GM23248 (cell line): ENCODE results near the gene PDE6D. TPM values are rescaled to one million over a fixed set of nuclear protein-coding genes. Genes with fewer than 3 reads are reported as not detected.

Experiments used
- DNase-seq: peaks from one replicate; pipeline ENCODE4 v3.0.0-alpha.2; 2015
- H2AFZ ChIP-seq: fragments of 200-600 bp; sonication (generic); 2 replicates; pipeline ENCODE4 v1.6.1; 2016; ENCODE audit warnings: antibody characterized with exemption
- H3F3A ChIP-seq: fragments of 200-600 bp; sonication (generic); 2 replicates; pipeline ENCODE4 v1.6.1; 2016; ENCODE audit warnings: mild to moderate bottlenecking, antibody characterized with exemption, mixed run types; ENCODE audit not compliant: insufficient read depth
- H3K27ac ChIP-seq: fragments of 200-600 bp; sonication (generic); 2 replicates; pipeline ENCODE4 v1.5.1; 2016; ENCODE audit warnings: mild to moderate bottlenecking
- H3K27me3 ChIP-seq: fragments of 200-600 bp; sonication (generic); replicated peaks from 2 replicates; pipeline ENCODE4 v1.6.1; 2016; ENCODE audit warnings: mild to moderate bottlenecking; ENCODE audit not compliant: insufficient read depth
- H3K36me3 ChIP-seq: fragments of 200-600 bp; sonication (generic); 2 replicates; pipeline ENCODE4 v1.6.1; 2016; ENCODE audit warnings: low read depth, mild to moderate bottlenecking
- H3K4me1 ChIP-seq: fragments of 200-600 bp; sonication (generic); 2 replicates; pipeline ENCODE4 v1.6.1; 2016; ENCODE audit warnings: mild to moderate bottlenecking; ENCODE audit not compliant: insufficient read depth
- H3K4me2 ChIP-seq: fragments of 200-600 bp; sonication (generic); one replicate; pipeline ENCODE4 v1.6.1; 2016; ENCODE audit warnings: mild to moderate bottlenecking; ENCODE audit not compliant: unreplicated experiment
- H3K4me3 ChIP-seq: fragments of 200-600 bp; sonication (generic); 2 replicates; pipeline ENCODE4 v1.5.1; 2016; ENCODE audit warnings: mild to moderate bottlenecking
- H3K79me2 ChIP-seq: fragments of 200-600 bp; sonication (generic); 2 replicates; pipeline ENCODE4 v1.6.1; 2016; ENCODE audit warnings: mild to moderate bottlenecking; ENCODE audit not compliant: insufficient read depth
- H3K9ac ChIP-seq: fragments of 200-600 bp; sonication (generic); 2 replicates; pipeline ENCODE4 v1.6.1; 2016; ENCODE audit warnings: mild to moderate bottlenecking
- H3K9me2 ChIP-seq: fragments of 200-600 bp; sonication (generic); 2 replicates; pipeline ENCODE4 v1.6.1; 2016; ENCODE audit warnings: mixed run types, mild to moderate bottlenecking, moderate library complexity; ENCODE audit not compliant: insufficient read depth
- H3K9me3 ChIP-seq: fragments of 200-600 bp; sonication (generic); one replicate; pipeline ENCODE4 v1.6.1; 2017; ENCODE audit warnings: low read depth
- H4K20me1 ChIP-seq: fragments of 200-600 bp; sonication (generic); 2 replicates; pipeline ENCODE4 v1.6.0; 2016; ENCODE audit not compliant: insufficient read depth
- EZH2 ChIP-seq: fragments of 200-600 bp; sonication (generic); IDR thresholded peaks from 2 replicates; pipeline ENCODE4 v1.6.1; 2018; ENCODE audit warnings: antibody characterized with exemption, mild to moderate bottlenecking; ENCODE audit not compliant: insufficient read depth, poor library complexity, severe bottlenecking
- EZH2phosphoT487 ChIP-seq: fragments of 200-600 bp; sonication (generic); IDR thresholded peaks from 2 replicates; pipeline ENCODE4 v1.6.1; 2018; ENCODE audit warnings: antibody characterized with exemption, moderate library complexity, mild to moderate bottlenecking, low read depth; ENCODE audit not compliant: insufficient read depth
- WGBS, 2 experiments: methylation state at CpG; one replicate each; pipeline ENCODE4 v1.1.6; 2015 to 2017; ENCODE audit warnings: low lambda C conversion rate in 2 of 2, low coverage in 1 of 2; ENCODE audit errors: missing lambda C conversion rate in 2 of 2; 5-methylcytosine and 5-hydroxymethylcytosine counted together
- in situ Hi-C: fragments of 300-500 bp; cut with MboI; formaldehyde crosslinking; loops from 2 replicates; pipeline ENCODE4 v1.15.0; 2020
- polyA plus RNA-seq: library from polyadenylated mRNA; unstranded; fragments of >200 nt; fragmentation: Nextera tagmentation; extraction: Ambion mirVana; gene quantifications from 2 replicates; pipeline ENCODE4 v1.2.1, GENCODE V29; 2016
- total RNA-seq: library from RNA; depleted of rRNA; stranded (reverse); fragments of >200 nt; shearing (Covaris generic); gene quantifications from 2 replicates; pipeline ENCODE4 v1.2.3, GENCODE V29; 2014

The PDE6D gene
- total and polyA plus RNA-seq, 2 experiments from 2014 or later = 29.5 to 36.3 TPM

GRCh38 chr2:231765496-231765929 lies 15.6 kb downstream of the PDE6D start:
- Histone ChIP-seq H3K4me3 (no peak overlapping the region), H3K9ac (no peak overlapping the region), H3K9me2 (no peaks in the 10 kb centered on the region), H3K9me3 (no peaks in the 10 kb centered on the region), H4K20me1 (no peaks in the 10 kb centered on the region), H3K4me1 (0 out of 2 replicates have a peak, but pooled peaks cover 7% of the 10 kb centered on the region), H2AFZ (no peak overlapping the region), H3K79me2 (no peaks in the 10 kb centered on the region), H3K27me3 (no peaks in the 10 kb centered on the region), H3F3A (no peaks in the 10 kb centered on the region), H3K4me2 (no peak overlapping the region), H3K36me3 (no peaks in the 10 kb centered on the region), H3K27ac (no peak overlapping the region)
- no peak for DNase-seq
- in situ Hi-C loops = no loop called here
- no peak for TF ChIP-seq EZH2phosphoT487

DNA sequence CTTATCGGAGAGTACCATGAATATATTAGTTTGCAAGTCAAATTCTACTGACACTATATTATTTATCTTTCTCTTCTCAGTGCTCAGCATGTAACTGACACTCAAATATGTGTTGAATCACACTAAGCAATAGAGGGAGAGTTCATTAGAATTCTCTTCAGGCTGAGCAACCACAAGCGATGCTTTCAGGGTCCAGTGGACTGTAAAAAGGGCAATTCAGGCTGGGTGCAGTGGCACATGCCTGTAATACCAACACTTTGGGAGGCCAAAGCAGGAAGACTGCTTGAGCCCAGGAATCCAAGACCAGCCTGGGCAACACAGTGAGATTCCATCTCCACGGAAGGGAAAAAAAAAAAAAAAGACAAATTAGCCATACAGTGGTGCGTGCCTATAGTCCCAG lies 16.3 kb downstream of the PDE6D start:
- Histone ChIP-seq H3K9ac (no peak overlapping the region), H2AFZ (no peak overlapping the region), H3F3A (no peaks in the 10 kb centered on the region), H4K20me1 (no peaks in the 10 kb centered on the region), H3K4me2 (no peak overlapping the region), H3K4me1 (0 out of 2 replicates have a peak, but pooled peaks cover 7% of the 10 kb centered on the region), H3K36me3 (no peaks in the 10 kb centered on the region), H3K4me3 (no peak overlapping the region), H3K9me3 (no peaks in the 10 kb centered on the region), H3K27me3 (no peaks in the 10 kb centered on the region), H3K27ac (no peak overlapping the region), H3K79me2 (no peaks in the 10 kb centered on the region), H3K9me2 (no peaks in the 10 kb centered on the region)
- WGBS, 2 experiments = 81 to 86% methylated on average over 4 of the region's 4 CpGs
- in situ Hi-C loops = no loop called here
- TF ChIP-seq EZH2 = no peak
- TF ChIP-seq EZH2phosphoT487 = no peak
- no peak for DNase-seq

- H3K36me3 ChIP-seq = no peaks in the 10 kb centered on the region
- H3K79me2 ChIP-seq = no peaks in the 10 kb centered on the region
- no peaks in the 10 kb centered on the region for H3K27me3 ChIP-seq
- H2AFZ ChIP-seq = no peak overlapping the region
- H3K9me2 ChIP-seq = no peaks in the 10 kb centered on the region
- H3K9me3 ChIP-seq = no peaks in the 10 kb centered on the region
- no peak overlapping the region for H3K4me3 ChIP-seq
- TF ChIP-seq EZH2phosphoT487 = no peak
- TF ChIP-seq EZH2 = no peak
- 0 out of 2 replicates have a peak, but pooled peaks cover 7% of the 10 kb centered on the region for H3K4me1 ChIP-seq
- no peaks in the 10 kb centered on the region for H3F3A ChIP-seq
- no peak for DNase-seq
- no peaks in the 10 kb centered on the region for H4K20me1 ChIP-seq
- in situ Hi-C loops = no loop called here
- H3K4me2 ChIP-seq = no peak overlapping the region
- H3K9ac ChIP-seq = no peak overlapping the region
- H3K27ac ChIP-seq = no peak overlapping the region
Observed at GRCh38 chr2:231764124-231764523, 17.0 kb downstream of the PDE6D start.

DNA sequence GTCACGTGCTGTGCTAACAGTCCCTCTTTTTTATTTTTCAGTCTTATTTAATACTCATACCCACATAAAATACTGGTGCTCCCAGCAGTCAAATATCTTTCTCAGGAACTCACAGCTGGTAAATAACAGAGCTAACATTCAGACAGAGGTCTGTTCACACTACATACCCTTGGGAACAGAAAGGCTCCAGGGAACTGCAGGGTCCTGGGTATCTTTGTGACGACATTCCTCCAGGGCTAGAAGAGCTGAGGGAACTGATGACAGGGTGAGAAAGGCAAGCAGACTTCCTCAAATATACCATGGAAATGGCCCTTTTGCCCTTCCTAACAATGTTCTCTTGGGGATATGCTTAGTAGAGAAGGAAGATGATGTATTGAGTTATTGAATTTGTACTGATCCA lies 19.3 kb downstream of the PDE6D start:
- TF ChIP-seq EZH2phosphoT487 = no peak
- TF ChIP-seq EZH2 = no peak
- Histone ChIP-seq H3K4me1 (no peaks in the 10 kb centered on the region), H3K9ac (no peak overlapping the region), H4K20me1 (no peaks in the 10 kb centered on the region), H3F3A (no peaks in the 10 kb centered on the region), H3K79me2 (no peaks in the 10 kb centered on the region), H3K4me3 (no peak overlapping the region), H3K9me3 (no peaks in the 10 kb centered on the region), H3K4me2 (no peak overlapping the region), H3K27ac (no peak overlapping the region), H3K36me3 (no peaks in the 10 kb centered on the region), H2AFZ (no peak overlapping the region), H3K27me3 (no peaks in the 10 kb centered on the region), H3K9me2 (no peaks in the 10 kb centered on the region)
- no peak for DNase-seq
- in situ Hi-C loops = no loop called here
- 91 to 97% methylated on average over 2 of the region's 2 CpGs for WGBS, 2 experiments

GRCh38 chr2:231752061-231752460 lies 29.0 kb downstream of the PDE6D start:
- WGBS, 2 experiments = 92 to 98% methylated on average over 2 of the region's 2 CpGs
- no peak for TF ChIP-seq EZH2
- no peak for TF ChIP-seq EZH2phosphoT487
- no peak for DNase-seq

More at GRCh38 chr2:231752061-231752460, 29.0 kb downstream of the PDE6D start:
- no peak overlapping the region for H2AFZ ChIP-seq
- H3F3A ChIP-seq = no peaks in the 10 kb centered on the region
- no peaks in the 10 kb centered on the region for H3K79me2 ChIP-seq
- H3K9ac ChIP-seq = no peak overlapping the region
- no peaks in the 10 kb centered on the region for H3K27me3 ChIP-seq
- no peaks in the 10 kb centered on the region for H3K4me1 ChIP-seq
- no peaks in the 10 kb centered on the region for H3K9me3 ChIP-seq
- no peaks in the 10 kb centered on the region for H3K36me3 ChIP-seq
- no peak overlapping the region for H3K4me3 ChIP-seq
- in situ Hi-C loops = no loop called here
- no peak overlapping the region for H3K4me2 ChIP-seq
- no peaks in the 10 kb centered on the region for H3K9me2 ChIP-seq
- H4K20me1 ChIP-seq = no peaks in the 10 kb centered on the region
- no peak overlapping the region for H3K27ac ChIP-seq
